Natural killer cell (primary cell): Measurements from ENCODE around the gene ACOT12. TPM values are rescaled to one million over a fixed set of nuclear protein-coding genes. Genes with fewer than 3 reads are reported as not detected.

ENCODE experiments used
- ATAC-seq, 3 donors: fragments of 150-1000 bp in 2 of 3; fragments of 200-7000 bp in 1 of 3; cut with Tn5 transposase; 1 replicate in 1 of 3; 2 replicates in 2 of 3; pipeline ENCODE4 v1.10.0; 2021; ENCODE audit warnings: mild to moderate bottlenecking in 2 of 3, moderate library complexity in 2 of 3
- DNase-seq, 2 donors: peaks; one replicate each; pipeline versions ENCODE4 v3.0.0 to v3.0.0-alpha.2; 2013 to 2021; ENCODE audit warnings: mixed read lengths in 1 of 2
- H3K27ac ChIP-seq: one replicate; pipeline ENCODE4 v1.5.1; 2013; ENCODE audit warnings: mild to moderate bottlenecking, low read length
- H3K27me3 ChIP-seq: one replicate; pipeline ENCODE4 v1.6.1; 2013; ENCODE audit warnings: low read length; ENCODE audit not compliant: control insufficient read depth, insufficient read depth
- H3K36me3 ChIP-seq: one replicate; pipeline ENCODE4 v1.6.1; 2013; ENCODE audit warnings: low read length; ENCODE audit not compliant: control insufficient read depth, insufficient read depth
- H3K4me1 ChIP-seq: one replicate; pipeline ENCODE4 v1.6.1; 2013; ENCODE audit warnings: low read length; ENCODE audit not compliant: control insufficient read depth, insufficient read depth
- H3K4me3 ChIP-seq: one replicate; pipeline ENCODE4 v1.5.1; 2013; ENCODE audit warnings: low read length
- H3K9me3 ChIP-seq: one replicate; pipeline ENCODE4 v1.6.1; 2013; ENCODE audit warnings: low read length; ENCODE audit not compliant: control insufficient read depth, insufficient read depth
- H3K27ac Mint-ChIP-seq, 2 donors: one replicate each; pipeline ENCODE4 v1.8.0; 2022; ENCODE audit warnings: mild to moderate bottlenecking in 2 of 2, mixed read lengths in 2 of 2, moderate library complexity in 1 of 2
- H3K27me3 Mint-ChIP-seq, 2 donors: one replicate each; pipeline ENCODE4 v1.8.0; 2022; ENCODE audit warnings: low read depth in 2 of 2, mixed read lengths in 2 of 2
- H3K36me3 Mint-ChIP-seq: one replicate; pipeline ENCODE4 v1.8.0; 2022; ENCODE audit warnings: mixed read lengths
- H3K4me1 Mint-ChIP-seq, 2 donors: one replicate each; pipeline ENCODE4 v1.8.0; 2022; ENCODE audit warnings: mixed read lengths in 2 of 2
- H3K4me3 Mint-ChIP-seq: one replicate; pipeline ENCODE4 v1.8.0; 2022; ENCODE audit warnings: mild to moderate bottlenecking, moderate library complexity, mixed read lengths
- H3K9me3 Mint-ChIP-seq, 2 donors: one replicate each; pipeline ENCODE4 v1.8.0; 2022; ENCODE audit warnings: mixed read lengths in 2 of 2
- WGBS: methylation state at CpG from one replicate; pipeline ENCODE4 v1.1.7; 2013; ENCODE audit warnings: missing lambda C conversion rate; ENCODE audit not compliant: insufficient coverage; 5-methylcytosine and 5-hydroxymethylcytosine counted together
- intact Hi-C: fragments of 100-400 bp; cut with micrococcal nuclease; formaldehyde crosslinking; loops from one replicate; pipeline ENCODE4 v1.14.2; 2022
- total RNA-seq, 4 donors: library from RNA; stranded (reverse); fragments of 120-200 nt in 1 of 4; gene quantifications; one replicate each; pipeline versions ENCODE4 v1.2.3 to v1.2.4, GENCODE V29; 2013 to 2022
- TF ChIP-seq, protein P1 (sequence below): fragments of 200-600 bp; IDR thresholded peaks from one replicate; pipeline ENCODE4 v1.8.0; 2022; ENCODE audit warnings: antibody characterized with exemption

The ACOT12 gene
- total RNA-seq, 3 donors from 2014 or later (not counting 1 experiment from before 2014, with no cell fraction given), result not detected

DNA sequence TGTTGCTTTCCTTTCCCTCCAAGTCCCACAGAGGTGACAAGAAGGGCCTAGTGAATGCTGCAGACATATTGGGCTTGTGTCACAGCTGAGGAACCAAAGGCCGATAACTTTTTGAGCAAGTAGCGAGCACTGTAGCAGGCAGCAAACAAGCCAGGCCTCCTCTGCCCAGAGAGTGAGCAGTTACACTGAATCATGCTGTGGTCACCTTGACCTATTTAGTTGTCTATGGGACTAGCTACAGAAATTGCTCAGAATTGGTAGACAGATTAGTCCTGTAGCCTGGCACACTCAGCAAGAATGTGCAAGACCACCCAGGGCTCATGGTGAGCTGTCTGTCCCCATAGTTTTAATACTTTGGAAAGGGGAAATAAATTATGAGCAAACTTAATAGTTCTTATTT lies 67.4 kb downstream of the ACOT12 start:
- DNase-seq (no peak), ATAC-seq (no peak)
- no peaks in the 10 kb centered on the region for H3K36me3 ChIP-seq
- H3K27ac ChIP-seq, result no peak overlapping the region
- H3K4me3 Mint-ChIP-seq, result no peak overlapping the region
- no peaks in the 10 kb centered on the region for H3K4me1 ChIP-seq
- intact Hi-C loops, result no loop called here
- no peak overlapping the region for H3K27ac Mint-ChIP-seq
- H3K4me3 ChIP-seq, result no peak overlapping the region
- WGBS, result 88% methylated on average over 2 of the region's 2 CpGs
- H3K9me3 Mint-ChIP-seq, result no peaks in the 10 kb centered on the region
- no peaks in the 10 kb centered on the region for H3K9me3 ChIP-seq
- H3K4me1 Mint-ChIP-seq, result no peaks in the 10 kb centered on the region
- TF ChIP-seq, protein P1, sequence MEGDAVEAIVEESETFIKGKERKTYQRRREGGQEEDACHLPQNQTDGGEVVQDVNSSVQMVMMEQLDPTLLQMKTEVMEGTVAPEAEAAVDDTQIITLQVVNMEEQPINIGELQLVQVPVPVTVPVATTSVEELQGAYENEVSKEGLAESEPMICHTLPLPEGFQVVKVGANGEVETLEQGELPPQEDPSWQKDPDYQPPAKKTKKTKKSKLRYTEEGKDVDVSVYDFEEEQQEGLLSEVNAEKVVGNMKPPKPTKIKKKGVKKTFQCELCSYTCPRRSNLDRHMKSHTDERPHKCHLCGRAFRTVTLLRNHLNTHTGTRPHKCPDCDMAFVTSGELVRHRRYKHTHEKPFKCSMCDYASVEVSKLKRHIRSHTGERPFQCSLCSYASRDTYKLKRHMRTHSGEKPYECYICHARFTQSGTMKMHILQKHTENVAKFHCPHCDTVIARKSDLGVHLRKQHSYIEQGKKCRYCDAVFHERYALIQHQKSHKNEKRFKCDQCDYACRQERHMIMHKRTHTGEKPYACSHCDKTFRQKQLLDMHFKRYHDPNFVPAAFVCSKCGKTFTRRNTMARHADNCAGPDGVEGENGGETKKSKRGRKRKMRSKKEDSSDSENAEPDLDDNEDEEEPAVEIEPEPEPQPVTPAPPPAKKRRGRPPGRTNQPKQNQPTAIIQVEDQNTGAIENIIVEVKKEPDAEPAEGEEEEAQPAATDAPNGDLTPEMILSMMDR, result no peak
- peaks cover 7 to 8% of the 10 kb centered on the region in 2 donors for H3K27me3 Mint-ChIP-seq
- H3K27me3 ChIP-seq, result no peaks in the 10 kb centered on the region
- H3K36me3 Mint-ChIP-seq, result no peaks in the 10 kb centered on the region

GRCh38 chr5:81317536-81317935 lies 76.4 kb downstream of the ACOT12 start:
- TF ChIP-seq, protein P1, result no peak
- Mint-ChIP-seq H3K4me3 (no peak overlapping the region), H3K9me3 (peaks cover 0 to 2% of the 10 kb centered on the region in 2 donors), H3K4me1 (no peaks in the 10 kb centered on the region), H3K27ac (no peak overlapping the region), H3K27me3 (no peaks in the 10 kb centered on the region), H3K36me3 (no peaks in the 10 kb centered on the region)
- intact Hi-C loops, result no loop called here
- DNase-seq (no peak), ATAC-seq (no peak)
- Histone ChIP-seq H3K4me3 (no peak overlapping the region), H3K4me1 (no peaks in the 10 kb centered on the region), H3K27me3 (no peaks in the 10 kb centered on the region), H3K36me3 (peaks cover 9% of the 10 kb centered on the region), H3K27ac (no peak overlapping the region), H3K9me3 (no peaks in the 10 kb centered on the region)
- no CpG with 5 or more reads among the region's 2 CpGs for WGBS

DNA sequence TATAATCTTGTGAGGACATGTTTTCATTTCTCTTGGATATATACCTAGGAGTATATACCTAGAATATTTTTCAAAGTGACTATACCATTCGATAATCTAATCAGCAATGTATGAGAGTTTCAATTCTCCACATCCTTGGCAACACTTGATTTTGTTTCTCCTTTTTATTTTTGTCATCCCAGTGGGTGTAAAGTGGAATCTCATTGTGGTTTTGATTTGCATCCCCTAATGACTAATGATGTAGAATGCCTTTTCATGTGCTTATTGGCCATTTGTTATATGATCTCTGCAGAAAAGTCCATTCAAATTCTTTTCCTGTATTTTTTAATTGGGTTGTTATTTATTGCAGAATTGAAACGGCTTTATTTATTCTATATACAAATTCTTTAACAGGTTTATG lies 77.4 kb downstream of the ACOT12 start:
- intact Hi-C loops, result no loop called here
- no peaks in the 10 kb centered on the region for H3K27me3 ChIP-seq
- H3K36me3 Mint-ChIP-seq, result no peaks in the 10 kb centered on the region
- H3K4me1 ChIP-seq, result no peaks in the 10 kb centered on the region
- H3K27me3 Mint-ChIP-seq, result no peaks in the 10 kb centered on the region
- DNase-seq (no peak), ATAC-seq (no peak)
- TF ChIP-seq, protein P1, result no peak
- H3K4me1 Mint-ChIP-seq, result no peaks in the 10 kb centered on the region
- WGBS, result no CpG with 5 or more reads among the region's 2 CpGs
- no peak overlapping the region for H3K27ac Mint-ChIP-seq
- no peak overlapping the region for H3K4me3 Mint-ChIP-seq
- H3K9me3 Mint-ChIP-seq, result peaks cover 0 to 2% of the 10 kb centered on the region in 2 donors
- no peaks in the 10 kb centered on the region for H3K9me3 ChIP-seq
- no peak overlapping the region for H3K4me3 ChIP-seq
- peaks cover 18% of the 10 kb centered on the region for H3K36me3 ChIP-seq
- H3K27ac ChIP-seq, result no peak overlapping the region

DNA sequence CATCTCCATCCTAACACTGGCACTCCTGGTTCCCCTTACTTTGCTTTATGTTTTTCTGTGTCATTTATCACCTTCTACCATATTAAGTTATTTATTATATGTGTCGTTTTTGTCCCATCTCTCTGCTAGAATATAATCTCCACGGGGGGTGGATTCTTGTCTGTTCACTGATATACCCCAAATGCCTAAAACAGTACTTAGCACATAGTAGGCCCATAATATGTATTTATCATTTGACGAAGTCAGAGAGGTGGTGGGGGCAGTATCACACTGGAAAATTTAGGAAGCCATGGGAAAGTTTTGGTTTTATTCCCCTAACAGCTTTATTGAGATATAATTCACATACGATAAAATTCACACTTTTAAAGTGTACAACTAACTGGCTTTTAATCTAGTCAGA lies 78.1 kb downstream of the ACOT12 start:
- 100% methylated on average over 3 of the region's 4 CpGs for WGBS
- peaks cover 24% of the 10 kb centered on the region for H3K36me3 ChIP-seq
- H3K27me3 ChIP-seq, result no peaks in the 10 kb centered on the region
- H3K9me3 ChIP-seq, result no peaks in the 10 kb centered on the region
- Mint-ChIP-seq H3K27ac (no peak overlapping the region), H3K27me3 (no peaks in the 10 kb centered on the region), H3K36me3 (no peaks in the 10 kb centered on the region), H3K9me3 (peaks cover 0 to 2% of the 10 kb centered on the region in 2 donors), H3K4me1 (no peaks in the 10 kb centered on the region), H3K4me3 (no peak overlapping the region)
- TF ChIP-seq, protein P1, result no peak
- no peak overlapping the region for H3K4me3 ChIP-seq
- no peak for DNase-seq
- H3K27ac ChIP-seq, result no peak overlapping the region
- no peak for ATAC-seq
- intact Hi-C loops, result no loop called here
- H3K4me1 ChIP-seq, result no peaks in the 10 kb centered on the region
